ENCODE results near the gene SCYGR7. TPM values are rescaled to one million over a fixed set of nuclear protein-coding genes. Genes with fewer than 3 reads are reported as not detected.

SCYGR7 gene
- total and polyA plus RNA-seq, 2 of the 13 experiments (the other 11 are each of a cell fraction or from before 2014, with no cell fraction given), result not detected

DNA sequence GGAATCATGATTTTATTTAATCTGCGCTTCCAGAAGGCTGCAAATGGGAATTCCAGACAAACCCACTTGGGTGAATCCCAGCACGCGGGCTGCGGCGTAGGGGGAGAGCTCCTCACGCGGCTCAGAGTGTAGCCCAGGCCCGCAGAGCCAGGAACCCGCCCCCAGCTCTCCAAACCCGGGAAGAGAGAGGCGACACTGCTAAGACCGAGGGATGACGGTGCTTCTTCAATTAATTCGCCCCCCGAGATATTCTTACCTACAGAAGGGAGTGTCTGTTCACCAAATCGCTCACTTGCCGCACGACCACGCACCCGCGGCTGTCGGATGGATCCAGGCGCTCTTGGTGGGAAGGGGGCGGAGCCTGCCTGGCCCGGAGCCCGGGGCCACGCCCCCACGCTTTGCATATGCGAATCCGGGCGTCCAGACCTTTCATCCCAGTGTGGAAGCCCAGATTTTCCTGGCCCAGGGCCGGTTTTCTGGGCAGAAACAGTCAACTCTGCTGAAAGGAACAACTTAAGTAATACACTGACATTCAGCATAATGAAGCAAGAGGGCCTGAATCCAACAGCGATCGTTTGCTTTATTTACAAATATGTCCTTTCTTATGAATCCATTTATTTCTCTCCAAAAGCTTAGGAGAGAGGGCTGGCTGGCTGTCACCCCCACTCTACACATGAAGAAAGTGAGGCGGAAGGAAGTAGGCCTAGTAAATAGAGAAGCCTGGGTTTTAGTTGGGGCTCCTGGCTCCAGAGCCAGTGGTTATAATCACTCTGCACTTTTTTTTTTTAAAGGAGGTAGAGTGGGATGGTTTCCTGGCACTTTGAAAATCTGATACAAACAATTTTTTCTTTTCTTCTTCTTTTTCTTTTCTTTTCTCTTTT, 10.2 kb upstream of the SCYGR7 start, which contains the start of gene SLC19A3 (continued):
- TF ChIP-seq, protein P1, sequence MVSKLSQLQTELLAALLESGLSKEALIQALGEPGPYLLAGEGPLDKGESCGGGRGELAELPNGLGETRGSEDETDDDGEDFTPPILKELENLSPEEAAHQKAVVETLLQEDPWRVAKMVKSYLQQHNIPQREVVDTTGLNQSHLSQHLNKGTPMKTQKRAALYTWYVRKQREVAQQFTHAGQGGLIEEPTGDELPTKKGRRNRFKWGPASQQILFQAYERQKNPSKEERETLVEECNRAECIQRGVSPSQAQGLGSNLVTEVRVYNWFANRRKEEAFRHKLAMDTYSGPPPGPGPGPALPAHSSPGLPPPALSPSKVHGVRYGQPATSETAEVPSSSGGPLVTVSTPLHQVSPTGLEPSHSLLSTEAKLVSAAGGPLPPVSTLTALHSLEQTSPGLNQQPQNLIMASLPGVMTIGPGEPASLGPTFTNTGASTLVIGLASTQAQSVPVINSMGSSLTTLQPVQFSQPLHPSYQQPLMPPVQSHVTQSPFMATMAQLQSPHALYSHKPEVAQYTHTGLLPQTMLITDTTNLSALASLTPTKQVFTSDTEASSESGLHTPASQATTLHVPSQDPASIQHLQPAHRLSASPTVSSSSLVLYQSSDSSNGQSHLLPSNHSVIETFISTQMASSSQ (IDR thresholded peaks at IDR 0.05; ENCODE audit: low read depth), result no peak
- TF ChIP-seq, protein P1 (CRISPR knock-in tag; IDR thresholded peaks at IDR 0.05; ENCODE audit: borderline replicate concordance), result no peak
- TF ChIP-seq ZNF703 (CRISPR knock-in tag; IDR thresholded peaks at IDR 0.05; ENCODE audit: borderline replicate concordance) (no peak), ZNF333 (CRISPR knock-in tag; IDR thresholded peaks at IDR 0.05; ENCODE audit: borderline replicate concordance) (0 out of 2 replicates have a peak, but pooled peaks have one; percentile 42), AKAP8 (CRISPR knock-in tag; IDR thresholded peaks at IDR 0.05) (no peak), RBM22 (optimal IDR thresholded peaks at IDR 0.05; ENCODE audit: low read length) (no peak), GATAD1 (CRISPR knock-in tag; IDR thresholded peaks at IDR 0.05) (no peak), SIX4 (CRISPR knock-in tag; IDR thresholded peaks at IDR 0.05) (no peak), ZNF10 (CRISPR knock-in tag; IDR thresholded peaks at IDR 0.05; ENCODE audit: borderline replicate concordance, low read depth) (no peak), SP1 (IDR thresholded peaks at IDR 0.05) (no peak), SP1 (CRISPR knock-in tag; IDR thresholded peaks at IDR 0.05) (peak; percentile 87), SALL1 (CRISPR knock-in tag; IDR thresholded peaks at IDR 0.05) (peak; percentile 74), GPN1 (CRISPR knock-in tag; IDR thresholded peaks at IDR 0.05; ENCODE audit: borderline replicate concordance) (no peak), BHLHE40 (IDR thresholded peaks at IDR 0.05; ENCODE audit: low read length) (no peak), ZNF777 (CRISPR knock-in tag; IDR thresholded peaks at IDR 0.05) (peak; percentile 51; the same call in 1 of the 2 replicates), SETDB1 (CRISPR knock-in tag; IDR thresholded peaks at IDR 0.05; ENCODE audit: borderline replicate concordance) (no peak), ZNF446 (CRISPR knock-in tag; IDR thresholded peaks at IDR 0.05) (0 out of 2 replicates have a peak, but pooled peaks have one; percentile 9), IKZF1 (IDR thresholded peaks at IDR 0.05) (no peak), ZNF790 (CRISPR knock-in tag; IDR thresholded peaks at IDR 0.05; ENCODE audit: borderline replicate concordance) (no peak), ZNF343 (CRISPR knock-in tag; IDR thresholded peaks at IDR 0.05) (no peak), MIXL1 (CRISPR knock-in tag; IDR thresholded peaks at IDR 0.05) (no peak), ZBTB20 (CRISPR knock-in tag; IDR thresholded peaks at IDR 0.05; ENCODE audit: borderline replicate concordance, low read depth) (no peak), NBN (conservative IDR thresholded peaks at IDR 0.05) (no peak), SRSF1 (optimal IDR thresholded peaks at IDR 0.05; ENCODE audit: low read depth, low read length) (no peak), ZSCAN21 (CRISPR knock-in tag; IDR thresholded peaks at IDR 0.05; ENCODE audit: borderline replicate concordance) (no peak), ZMAT3 (CRISPR knock-in tag; conservative IDR thresholded peaks at IDR 0.05) (no peak), HMGA1 (CRISPR knock-in tag; conservative IDR thresholded peaks at IDR 0.05) (no peak)
- TF ChIP-seq, protein P2, sequence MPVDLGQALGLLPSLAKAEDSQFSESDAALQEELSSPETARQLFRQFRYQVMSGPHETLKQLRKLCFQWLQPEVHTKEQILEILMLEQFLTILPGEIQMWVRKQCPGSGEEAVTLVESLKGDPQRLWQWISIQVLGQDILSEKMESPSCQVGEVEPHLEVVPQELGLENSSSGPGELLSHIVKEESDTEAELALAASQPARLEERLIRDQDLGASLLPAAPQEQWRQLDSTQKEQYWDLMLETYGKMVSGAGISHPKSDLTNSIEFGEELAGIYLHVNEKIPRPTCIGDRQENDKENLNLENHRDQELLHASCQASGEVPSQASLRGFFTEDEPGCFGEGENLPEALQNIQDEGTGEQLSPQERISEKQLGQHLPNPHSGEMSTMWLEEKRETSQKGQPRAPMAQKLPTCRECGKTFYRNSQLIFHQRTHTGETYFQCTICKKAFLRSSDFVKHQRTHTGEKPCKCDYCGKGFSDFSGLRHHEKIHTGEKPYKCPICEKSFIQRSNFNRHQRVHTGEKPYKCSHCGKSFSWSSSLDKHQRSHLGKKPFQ (CRISPR knock-in tag; IDR thresholded peaks at IDR 0.05; ENCODE audit: insufficient replicate concordance), result no peak
